Naive thymus-derived CD4-positive, alpha-beta T cell (primary cell): Measurements from ENCODE around the gene RPUSD1. TPM values are rescaled to one million over a fixed set of nuclear protein-coding genes. Genes with fewer than 3 reads are reported as not detected.

ENCODE experiments used
- ATAC-seq: fragments of 150-1000 bp; cut with Tn5 transposase; 2 replicates; pipeline ENCODE4 v1.10.0; 2021; ENCODE audit warnings: mild to moderate bottlenecking, moderate library complexity
- CTCF ChIA-PET: fragments of 350-600 bp; sonication (Branson Sonifier 250); formaldehyde crosslinking; loops from one replicate; lab custom pipeline; 2021; ENCODE audit warnings: antibody characterized with exemption; lab: Charles Lee
- POLR2A ChIA-PET: fragments of 350-600 bp; sonication (Branson Sonifier 250); formaldehyde crosslinking; loops from one replicate; lab custom pipeline; 2021; ENCODE audit warnings: antibody characterized with exemption, inconsistent platforms; lab: Charles Lee
- DNase-seq, 9 donors: peaks; one replicate each; pipeline versions ENCODE4 v3.0.0 to v3.0.0-alpha.2; 2020 to 2022; ENCODE audit warnings: mixed read lengths in 1 of 9
- H3K27ac ChIP-seq: one replicate; pipeline ENCODE4 v1.7.0; 2013; ENCODE audit warnings: mild to moderate bottlenecking, low read depth, low read length, moderate library complexity
- H3K27me3 ChIP-seq, 2 donors: one replicate each; pipeline ENCODE4 v1.7.0; 2013; ENCODE audit warnings: low read length in 2 of 2, mild to moderate bottlenecking in 2 of 2, moderate library complexity in 2 of 2; ENCODE audit not compliant: control insufficient read depth in 2 of 2, insufficient read depth in 2 of 2
- H3K36me3 ChIP-seq, 3 experiments: 1 replicate in 2 of 3; 2 replicates in 1 of 3; pipeline ENCODE4 v1.7.0; 2013; ENCODE audit warnings: low read length in 3 of 3, mild to moderate bottlenecking in 3 of 3, moderate library complexity in 1 of 3; ENCODE audit not compliant: insufficient read depth in 3 of 3, control insufficient read depth in 2 of 3
- H3K4me1 ChIP-seq, 2 donors: one replicate each; pipeline ENCODE4 v1.7.0; 2013; ENCODE audit warnings: low read length in 2 of 2, mild to moderate bottlenecking in 2 of 2, moderate library complexity in 1 of 2; ENCODE audit not compliant: control insufficient read depth in 2 of 2, insufficient read depth in 2 of 2
- H3K4me3 ChIP-seq: 2 replicates; pipeline ENCODE4 v1.7.0; 2013; ENCODE audit warnings: mild to moderate bottlenecking, low read length
- H3K9me3 ChIP-seq, 3 experiments: 1 replicate in 2 of 3; 2 replicates in 1 of 3; pipeline ENCODE4 v1.7.0; 2013; ENCODE audit warnings: low read length in 3 of 3; ENCODE audit not compliant: control insufficient read depth in 2 of 3
- H3K27ac Mint-ChIP-seq, 9 donors: one replicate each; pipeline ENCODE4 v1.8.0; 2020 to 2022; ENCODE audit warnings: mixed read lengths in 9 of 9, mild to moderate bottlenecking in 8 of 9, moderate library complexity in 5 of 9, inconsistent platforms in 2 of 9
- H3K27me3 Mint-ChIP-seq, 5 donors: one replicate each; pipeline ENCODE4 v1.8.0; 2021 to 2022; ENCODE audit warnings: mixed read lengths in 5 of 5, mild to moderate bottlenecking in 1 of 5
- H3K36me3 Mint-ChIP-seq, 5 donors: one replicate each; pipeline ENCODE4 v1.8.0; 2020 to 2022; ENCODE audit warnings: mixed read lengths in 5 of 5, mild to moderate bottlenecking in 3 of 5, inconsistent platforms in 1 of 5
- H3K4me1 Mint-ChIP-seq, 7 donors: one replicate each; pipeline ENCODE4 v1.8.0; 2020 to 2022; ENCODE audit warnings: mixed read lengths in 7 of 7, mild to moderate bottlenecking in 3 of 7, inconsistent platforms in 1 of 7
- H3K4me3 Mint-ChIP-seq, 10 donors: one replicate each; pipeline ENCODE4 v1.8.0; 2020 to 2022; ENCODE audit warnings: mild to moderate bottlenecking in 10 of 10, mixed read lengths in 10 of 10, moderate library complexity in 6 of 10, inconsistent platforms in 2 of 10
- H3K9me3 Mint-ChIP-seq, 11 donors: one replicate each; pipeline ENCODE4 v1.8.0; 2020 to 2022; ENCODE audit warnings: mixed read lengths in 11 of 11, mild to moderate bottlenecking in 4 of 11, inconsistent platforms in 1 of 11, moderate library complexity in 1 of 11
- intact Hi-C, 2 donors: fragments of 100-400 bp; cut with micrococcal nuclease; formaldehyde crosslinking; loops; one replicate each; pipeline ENCODE4 v1.15.1; 2023
- polyA plus RNA-seq, 2 donors: library from polyadenylated mRNA; unstranded; fragments of 300-500 nt; fragmentation: Illumina TruSeq; gene quantifications; one replicate each; pipeline ENCODE4 v1.2.3, GENCODE V29; 2021
- total RNA-seq, 6 experiments: library from RNA in 5 of 6; stranded (reverse) in 5 of 6; gene quantifications; 1 replicate in 5 of 6; 2 replicates in 1 of 6; pipeline ENCODE4 v1.2.3 and lab custom pipeline; 2021 to 2026

RPUSD1 gene
- total and polyA plus RNA-seq, 7 experiments from 2014 or later, result 16.3 to 42.9 (median 30.3) TPM

DNA sequence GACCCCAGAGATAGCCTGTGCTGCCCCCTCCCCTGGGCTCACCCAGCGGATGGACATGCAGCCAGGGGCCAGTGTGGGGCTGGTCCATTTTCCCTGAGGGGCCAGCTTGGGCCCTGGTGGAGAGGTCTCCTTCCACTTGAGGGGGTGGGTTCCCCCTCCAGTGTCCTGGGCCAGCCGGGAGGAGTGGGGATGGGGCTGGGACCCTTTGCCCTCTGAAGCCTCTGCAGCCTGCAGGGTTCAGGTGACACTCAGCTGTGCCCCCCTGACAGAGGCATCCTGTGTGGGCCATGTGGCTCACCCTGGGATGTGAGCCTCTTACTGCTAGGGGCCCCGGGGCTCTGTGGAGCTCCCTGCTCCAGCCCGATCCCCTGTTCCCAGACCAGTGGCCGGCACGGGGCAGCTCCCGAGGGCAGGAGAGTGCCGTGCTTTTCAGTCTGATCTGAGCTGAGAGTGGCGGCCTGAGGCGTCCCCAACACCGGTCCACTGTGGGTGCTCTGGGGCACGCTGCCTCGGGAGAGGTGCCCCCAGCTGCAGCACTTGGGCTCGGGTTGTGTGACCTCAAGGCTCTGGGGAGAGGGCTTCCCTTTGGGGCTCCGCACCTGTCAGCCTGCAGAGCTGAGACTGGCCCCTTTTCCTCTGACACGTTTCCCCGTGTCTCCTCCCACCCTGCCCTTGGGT, 12.8 kb upstream of the RPUSD1 start:
- H3K27ac ChIP-seq, result no peak overlapping the region
- no peaks in the 10 kb centered on the region for H3K4me1 ChIP-seq
- H3K4me3 ChIP-seq, result no peak overlapping the region
- H3K9me3 ChIP-seq, result no peaks in the 10 kb centered on the region
- Mint-ChIP-seq H3K4me1 (peaks cover 0 to 3% (median 0%) of the 10 kb centered on the region in 7 donors), H3K9me3 (peaks cover 0 to 2% (median 0%) of the 10 kb centered on the region in 11 donors), H3K27ac (no peak overlapping the region), H3K36me3 (peaks cover 0 to 6% (median 0%) of the 10 kb centered on the region in 5 donors), H3K4me3 (no peak overlapping the region), H3K27me3 (peaks cover 0 to 8% (median 3%) of the 10 kb centered on the region in 5 donors)
- ChIA-PET POLR2A (no interaction called here), CTCF (no interaction called here)
- no peaks in the 10 kb centered on the region for H3K36me3 ChIP-seq
- ATAC-seq, result no peak
- intact Hi-C loops, result no loop called here
- no peaks in the 10 kb centered on the region for H3K27me3 ChIP-seq
- no peak for DNase-seq

DNA sequence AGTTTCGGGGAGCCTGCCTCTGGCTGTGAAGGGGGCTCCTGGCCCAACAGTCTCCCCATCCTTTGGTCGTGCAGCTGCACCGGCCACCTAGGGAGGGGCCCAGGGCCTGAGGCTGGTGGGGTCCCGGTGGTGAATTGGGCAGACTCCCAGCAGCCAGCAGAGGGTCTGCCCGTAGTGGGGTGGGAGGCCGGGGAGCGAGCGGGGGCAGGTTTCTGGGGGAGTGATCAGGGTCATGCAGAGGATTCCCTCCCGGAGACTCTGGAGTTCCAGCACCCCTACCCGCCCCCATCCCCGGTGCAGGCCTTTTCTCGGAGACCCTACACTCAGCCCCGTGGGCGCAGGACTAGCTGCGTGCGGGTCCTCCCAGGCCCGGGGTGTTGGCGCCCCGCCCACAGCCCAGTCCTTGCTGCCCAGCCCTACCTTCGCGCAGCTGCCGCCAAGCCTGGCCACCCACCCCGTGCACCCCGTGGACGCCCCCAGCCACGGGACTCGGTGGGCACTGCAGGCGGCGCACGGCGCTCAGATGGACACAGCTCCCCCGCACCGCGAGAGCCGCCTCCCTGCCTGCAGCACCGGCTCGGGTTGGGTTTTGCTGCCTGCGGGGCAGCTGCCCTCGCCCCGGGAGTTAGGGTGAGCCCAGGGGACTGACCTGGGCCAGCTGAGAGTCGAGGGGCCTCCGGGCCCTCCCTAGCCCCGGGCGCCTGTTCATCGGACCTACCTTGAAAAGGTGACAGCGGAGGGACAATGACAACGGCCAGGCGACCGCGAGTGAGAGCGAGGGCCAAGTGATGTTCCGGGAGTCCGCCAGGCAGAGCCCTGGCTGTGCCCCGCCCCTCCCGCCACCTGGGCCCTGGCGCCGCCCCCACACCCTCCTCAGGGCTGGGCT, 12.0 kb upstream of the RPUSD1 start, which contains the start of gene GNG13:
TSS of gene GNG13 (minus strand) at position 787 of the 886 bp plus-strand sequence. CDS start 1,657 bp downstream, outside the sequence.
- Mint-ChIP-seq H3K9me3 (peaks cover 0 to 2% (median 0%) of the 10 kb centered on the region in 11 donors), H3K4me3 (no peak within 1 kb of the TSS), H3K27me3 (peaks cover 0 to 8% (median 3%) of the 10 kb centered on the region in 5 donors), H3K36me3 (peaks cover 0 to 6% (median 0%) of the 10 kb centered on the region in 5 donors), H3K27ac (no peak within 1 kb of the TSS), H3K4me1 (peaks cover 0 to 3% (median 0%) of the 10 kb centered on the region in 7 donors)
- ATAC-seq (no peak), DNase-seq (no peak)
- Histone ChIP-seq H3K27me3 (no peaks in the 10 kb centered on the region), H3K9me3 (no peaks in the 10 kb centered on the region), H3K4me3 (no peak within 1 kb of the TSS), H3K27ac (no peak within 1 kb of the TSS), H3K4me1 (no peaks in the 10 kb centered on the region), H3K36me3 (no peaks in the 10 kb centered on the region)
- POLR2A ChIA-PET, result no interaction called here
- intact Hi-C loops, result no loop called here
- CTCF ChIA-PET, result no interaction called here

DNA sequence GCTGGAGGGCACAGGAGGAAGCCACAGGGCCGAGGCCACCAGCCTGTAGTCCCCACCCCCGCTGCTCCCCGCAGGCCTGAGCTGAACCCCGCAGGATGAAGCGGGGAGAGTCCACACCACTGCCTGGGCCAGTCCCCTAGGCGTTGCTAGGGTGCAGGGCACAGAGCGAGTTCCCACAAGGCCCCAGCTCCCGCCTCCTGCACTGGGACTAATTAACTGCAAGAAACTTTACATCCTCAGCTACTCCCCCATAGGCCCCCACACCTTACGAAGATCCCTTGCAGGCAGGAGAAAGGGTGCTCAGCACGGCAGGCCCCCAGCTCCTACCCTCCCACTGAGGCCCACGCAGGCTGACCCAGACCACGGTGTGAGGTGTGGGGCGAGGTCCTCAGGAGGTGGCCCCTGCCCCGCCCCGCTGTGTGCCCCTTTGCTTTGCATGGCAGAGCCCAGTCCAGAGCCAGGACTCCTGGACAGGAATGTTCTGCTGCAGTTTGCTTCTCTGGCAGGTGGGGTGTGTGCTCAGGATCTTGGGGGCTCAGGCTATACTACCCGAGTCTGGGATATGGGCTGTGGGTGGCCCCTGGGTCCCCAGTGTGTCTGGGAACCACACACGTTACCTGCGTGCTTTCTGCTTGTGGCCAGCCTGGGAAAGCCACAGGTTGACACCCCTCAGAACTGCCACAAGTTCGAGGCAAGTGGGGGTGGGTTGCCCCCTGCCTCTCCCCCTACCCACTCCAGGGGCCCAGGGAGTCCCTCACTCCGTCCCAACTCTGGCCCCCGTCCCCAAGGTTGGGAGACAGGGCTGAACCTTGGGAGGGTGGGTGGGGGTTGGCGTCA, 11.1 kb upstream of the RPUSD1 start:
- H3K9me3 ChIP-seq, result no peaks in the 10 kb centered on the region
- H3K4me1 Mint-ChIP-seq, result peaks cover 0 to 3% (median 0%) of the 10 kb centered on the region in 7 donors
- DNase-seq (no peak), ATAC-seq (no peak)
- H3K27ac ChIP-seq, result no peak overlapping the region
- no peak overlapping the region for H3K4me3 ChIP-seq
- H3K9me3 Mint-ChIP-seq, result peaks cover 0 to 2% (median 0%) of the 10 kb centered on the region in 11 donors
- H3K27me3 Mint-ChIP-seq, result peaks cover 0 to 8% (median 3%) of the 10 kb centered on the region in 5 donors
- no peaks in the 10 kb centered on the region for H3K36me3 ChIP-seq
- intact Hi-C loops, result no loop called here
- H3K27me3 ChIP-seq, result no peaks in the 10 kb centered on the region
- no peak overlapping the region for H3K4me3 Mint-ChIP-seq
- H3K27ac Mint-ChIP-seq, result no peak overlapping the region
- ChIA-PET POLR2A (no interaction called here), CTCF (no interaction called here)
- no peaks in the 10 kb centered on the region for H3K4me1 ChIP-seq
- H3K36me3 Mint-ChIP-seq, result peaks cover 0 to 6% (median 0%) of the 10 kb centered on the region in 5 donors

DNA sequence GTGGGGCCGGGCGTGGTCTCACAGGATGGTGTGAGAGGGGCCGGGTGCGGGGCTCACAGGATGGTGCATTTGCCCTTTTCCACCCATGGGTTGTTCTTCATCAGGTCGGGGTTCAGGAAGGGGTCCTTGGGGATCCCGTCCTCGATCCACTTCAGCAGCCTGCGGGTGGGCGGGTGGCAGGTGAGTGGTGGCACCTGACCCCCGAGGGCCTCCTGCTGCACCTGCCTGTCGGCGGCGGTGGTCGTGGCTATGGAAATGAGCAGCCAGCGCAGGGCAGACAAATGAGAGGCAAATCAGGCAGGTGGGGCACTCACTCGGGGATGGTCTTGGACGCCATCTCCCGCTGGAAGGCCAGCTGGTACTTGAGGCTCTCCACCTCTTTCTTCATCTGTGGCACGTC, 10.5 kb upstream of the RPUSD1 start:
- Histone ChIP-seq H3K27ac (no peak overlapping the region), H3K4me1 (no peaks in the 10 kb centered on the region), H3K4me3 (no peak overlapping the region), H3K27me3 (no peaks in the 10 kb centered on the region), H3K9me3 (no peaks in the 10 kb centered on the region), H3K36me3 (peaks cover 0 to under 1% (median 0%) of the 10 kb centered on the region in 3 experiments)
- ChIA-PET CTCF (no interaction called here), POLR2A (no interaction called here)
- Mint-ChIP-seq H3K9me3 (peaks cover 0 to 2% (median 0%) of the 10 kb centered on the region in 11 donors), H3K4me3 (no peak overlapping the region), H3K36me3 (peaks cover 0 to 6% (median 0%) of the 10 kb centered on the region in 5 donors), H3K4me1 (peaks cover 0 to 3% (median 0%) of the 10 kb centered on the region in 7 donors), H3K27ac (no peak overlapping the region), H3K27me3 (peaks cover 0 to 8% (median 3%) of the 10 kb centered on the region in 5 donors)
- intact Hi-C loops, result no loop called here
- no peak for DNase-seq
- no peak for ATAC-seq

DNA sequence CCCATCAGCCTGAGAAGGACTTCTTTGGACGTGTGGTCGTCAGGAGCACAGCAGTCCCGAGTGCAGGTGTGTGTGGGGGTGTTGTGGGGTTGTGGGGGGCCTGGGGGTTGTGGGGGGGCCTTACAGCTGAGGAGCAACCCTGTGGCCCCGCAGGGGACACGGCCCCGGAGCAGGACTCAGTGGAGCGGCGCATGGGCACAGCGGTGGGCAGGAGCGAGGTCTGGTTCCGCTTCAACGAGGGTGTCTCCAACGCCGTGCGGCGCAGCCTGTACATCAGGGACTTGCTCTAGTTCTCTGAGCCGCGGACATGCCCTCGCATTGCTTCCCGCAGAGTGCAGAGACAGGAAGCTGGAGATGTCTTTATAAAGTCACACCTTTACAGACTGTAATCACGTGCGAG, 9.5 kb upstream of the RPUSD1 start:
- no peak overlapping the region for H3K27ac Mint-ChIP-seq
- no peak overlapping the region for H3K4me3 ChIP-seq
- intact Hi-C loops, result no loop called here
- no peaks in the 10 kb centered on the region for H3K27me3 ChIP-seq
- ATAC-seq, result no peak
- POLR2A ChIA-PET, result no interaction called here
- H3K9me3 Mint-ChIP-seq, result peaks cover 0 to 2% (median 0%) of the 10 kb centered on the region in 11 donors
- CTCF ChIA-PET, result no interaction called here
- DNase-seq, result no peak
- no peak overlapping the region for H3K27ac ChIP-seq
- peaks cover 0 to 6% (median 0%) of the 10 kb centered on the region in 5 donors for H3K36me3 Mint-ChIP-seq
- peaks cover 0 to 8% (median 3%) of the 10 kb centered on the region in 5 donors for H3K27me3 Mint-ChIP-seq
- H3K36me3 ChIP-seq, result peaks cover 0 to 6% (median 0%) of the 10 kb centered on the region in 3 experiments
- peaks cover 0 to 3% (median 0%) of the 10 kb centered on the region in 7 donors for H3K4me1 Mint-ChIP-seq
- no peaks in the 10 kb centered on the region for H3K9me3 ChIP-seq
- H3K4me1 ChIP-seq, result no peaks in the 10 kb centered on the region
- no peak overlapping the region for H3K4me3 Mint-ChIP-seq

DNA sequence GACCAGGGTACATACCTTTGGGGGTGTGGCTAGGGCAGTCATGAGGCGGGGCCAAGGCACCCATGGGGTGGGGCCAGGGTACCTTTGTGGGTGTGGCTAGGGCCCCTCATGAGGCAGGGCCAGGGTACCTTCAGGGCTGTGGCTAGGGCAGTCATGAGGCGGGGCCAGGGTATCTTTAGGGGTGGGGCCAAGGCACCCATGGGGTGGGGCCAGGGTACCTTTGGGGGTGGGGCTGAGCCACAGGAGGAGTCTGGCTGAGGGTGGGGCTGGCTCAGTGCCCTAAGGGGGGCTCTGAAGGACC, 8.9 kb upstream of the RPUSD1 start:
- peaks cover 0 to 2% (median 0%) of the 10 kb centered on the region in 11 donors for H3K9me3 Mint-ChIP-seq
- ChIA-PET POLR2A (no interaction called here), CTCF (no interaction called here)
- Histone ChIP-seq H3K27ac (no peak overlapping the region), H3K36me3 (peaks cover 0 to 6% (median 0%) of the 10 kb centered on the region in 3 experiments), H3K9me3 (no peaks in the 10 kb centered on the region), H3K4me1 (no peaks in the 10 kb centered on the region), H3K27me3 (no peaks in the 10 kb centered on the region), H3K4me3 (no peak overlapping the region)
- peaks cover 0 to 8% (median 2%) of the 10 kb centered on the region in 5 donors for H3K27me3 Mint-ChIP-seq
- DNase-seq (no peak), ATAC-seq (peak; percentile 28)
- peaks cover 0 to 3% (median 0%) of the 10 kb centered on the region in 7 donors for H3K4me1 Mint-ChIP-seq
- peaks cover 0 to 6% (median 0%) of the 10 kb centered on the region in 5 donors for H3K36me3 Mint-ChIP-seq
- H3K4me3 Mint-ChIP-seq, result no peak overlapping the region
- intact Hi-C loops, result no loop called here
- no peak overlapping the region for H3K27ac Mint-ChIP-seq
